Keratinocyte (primary cell): ENCODE results near the gene HOXB4. TPM values are rescaled to one million over a fixed set of nuclear protein-coding genes. Genes with fewer than 3 reads are reported as not detected.

Experiments
- DNase-seq: peaks from one replicate; pipeline ENCODE4 v3.0.0-alpha.2; 2011; ENCODE audit warnings: low read depth, missing footprints, low spot score
- FAIRE-seq: peaks from 2 replicates; lab custom pipeline; 2011; peaks lifted over from hg19 to GRCh38; lab: Jason Lieb, UNC
- H2AFZ ChIP-seq: 2 replicates; pipeline ENCODE4 v1.6.0; 2012; ENCODE audit warnings: low read length, control low read depth, inconsistent platforms; ENCODE audit not compliant: control insufficient read depth
- H3K27ac ChIP-seq: 2 replicates; pipeline ENCODE4 v1.5.1; 2011; ENCODE audit warnings: low read length; ENCODE audit not compliant: control insufficient read depth, insufficient read depth
- H3K27me3 ChIP-seq: 3 replicates; pipeline ENCODE4 v1.6.0; 2011; ENCODE audit warnings: low read length; ENCODE audit not compliant: control insufficient read depth, insufficient read depth; ENCODE audit errors: extremely low read depth
- H3K36me3 ChIP-seq, 2 experiments: 2 replicates in 1 of 2; 3 replicates in 1 of 2; pipeline ENCODE4 v1.5.1; 2011; ENCODE audit warnings: low read length in 2 of 2, mild to moderate bottlenecking in 1 of 2; ENCODE audit not compliant: control insufficient read depth in 2 of 2, insufficient read depth in 2 of 2; ENCODE audit errors: extremely low read depth in 1 of 2
- H3K4me1 ChIP-seq: 3 replicates; pipeline ENCODE4 v1.5.1; 2011; ENCODE audit warnings: low read length; ENCODE audit not compliant: control insufficient read depth, insufficient read depth; ENCODE audit errors: extremely low read depth
- H3K4me2 ChIP-seq: 3 replicates; pipeline ENCODE4 v1.6.0; 2011; ENCODE audit warnings: low read depth, low read length; ENCODE audit not compliant: control insufficient read depth, insufficient read depth; ENCODE audit errors: extremely low read depth
- H3K4me3 ChIP-seq, 3 experiments: fragments of 200-600 bp in 1 of 3; sonication (generic) in 1 of 3; 2 replicates in 2 of 3; 3 replicates in 1 of 3; pipeline ENCODE4 v1.5.1; 2011 to 2016; ENCODE audit warnings: low read length in 3 of 3, mild to moderate bottlenecking in 3 of 3, control low read depth in 2 of 3, inconsistent platforms in 1 of 3, low read depth in 1 of 3, mixed read lengths in 1 of 3, mixed run types in 1 of 3, moderate library complexity in 1 of 3; ENCODE audit not compliant: control insufficient read depth in 2 of 3, insufficient read depth in 2 of 3; ENCODE audit errors: extremely low read depth in 1 of 3
- H3K79me2 ChIP-seq: 2 replicates; pipeline ENCODE4 v1.6.0; 2012; ENCODE audit warnings: low read length; ENCODE audit not compliant: control insufficient read depth, insufficient read depth
- H3K9ac ChIP-seq: 3 replicates; pipeline ENCODE4 v1.6.0; 2011; ENCODE audit warnings: low read length; ENCODE audit not compliant: control insufficient read depth, insufficient read depth; ENCODE audit errors: extremely low read depth
- H3K9me1 ChIP-seq: 3 replicates; pipeline ENCODE4 v1.6.0; 2011; ENCODE audit warnings: low read length; ENCODE audit not compliant: control insufficient read depth, insufficient read depth; ENCODE audit errors: extremely low read depth
- H3K9me3 ChIP-seq: 2 replicates; pipeline ENCODE4 v1.5.1; 2012; ENCODE audit warnings: low read depth, low read length; ENCODE audit not compliant: control insufficient read depth
- H4K20me1 ChIP-seq: 3 replicates; pipeline ENCODE4 v1.6.0; 2011; ENCODE audit warnings: low read length; ENCODE audit not compliant: control insufficient read depth, insufficient read depth; ENCODE audit errors: extremely low read depth
- EZH2 ChIP-seq: IDR thresholded peaks from one replicate; pipeline ENCODE4 v1.6.1; 2012; ENCODE audit warnings: inconsistent platforms, mild to moderate bottlenecking, low read length, moderate library complexity
- dilution Hi-C: fragments of 300-500 bp; cut with MboI; formaldehyde crosslinking; loops from one replicate; pipeline ENCODE4 v1.7.0; 2020; ENCODE audit warnings: low sequenced_read_pairs; ENCODE audit not compliant: extremely low pct_ligation_motif_present
- polyA plus RNA-seq, 5 experiments: library from polyadenylated mRNA; depleted of rRNA in 3 of 5; stranded (reverse) in 3 of 5; stranded (forward) in 1 of 5; unstranded in 1 of 5; fragments of >200 nt; gene quantifications; 1 replicate in 1 of 5; 2 replicates in 3 of 5; 3 replicates in 1 of 5; pipeline versions ENCODE4 v1.2.1 to v1.2.3, GENCODE V29; 2011 to 2012; ENCODE audit warnings: missing spikeins in 2 of 5, low read depth in 1 of 5, low replicate concordance in 1 of 5
- TF ChIP-seq, protein P1 (sequence below), 3 experiments: IDR thresholded peaks in 1 of 3; conservative IDR thresholded peaks in 1 of 3; optimal IDR thresholded peaks in 1 of 3; 2 replicates in 2 of 3; 3 replicates in 1 of 3; pipeline versions ENCODE3 to v1.5.1; 2011; ENCODE audit warnings: low read length in 3 of 3, mild to moderate bottlenecking in 3 of 3, moderate library complexity in 2 of 3, control low read depth in 1 of 3, inconsistent platforms in 1 of 3; ENCODE audit not compliant: insufficient read depth in 2 of 3; ENCODE audit errors: extremely low read depth in 1 of 3

HOXB4 gene
- polyA plus RNA-seq, 1 donor (not counting 4 experiments of a cell fraction or from before 2014, with no cell fraction given) = 0.59 TPM

DNA sequence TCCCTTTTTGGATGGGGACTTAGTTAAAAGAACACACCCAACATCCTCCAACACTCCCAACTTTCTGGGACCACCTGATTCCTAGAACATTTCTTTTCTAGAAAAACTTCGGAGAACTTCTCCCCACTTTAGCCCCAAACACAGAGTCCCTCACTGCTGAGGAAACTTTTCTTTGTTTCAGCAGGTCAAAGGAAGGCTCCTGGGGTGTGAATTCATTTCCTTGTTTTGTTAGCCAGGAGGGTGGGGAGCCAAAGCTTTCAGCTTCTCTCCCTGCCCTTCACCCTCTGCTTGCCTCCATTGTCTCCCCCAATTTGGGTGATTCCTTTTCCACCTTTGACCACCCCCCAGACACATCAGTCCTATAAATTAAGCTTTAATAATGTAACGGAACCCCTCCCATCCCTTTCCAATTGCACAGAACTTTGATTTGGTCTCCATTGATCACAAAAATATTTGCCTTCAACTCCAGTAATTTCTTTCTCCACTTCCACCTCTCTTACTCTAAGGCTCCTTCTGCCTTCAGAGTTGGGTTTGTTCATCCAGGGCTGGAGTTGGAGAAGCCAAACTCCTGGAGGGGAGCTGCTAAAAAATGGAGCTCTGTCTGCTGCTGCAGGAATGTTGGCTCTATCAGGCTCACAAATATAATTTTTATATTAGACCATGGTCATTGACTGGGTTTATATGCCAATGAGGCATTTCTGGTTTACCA lies 10.3 kb downstream of the HOXB4 start:
- H4K20me1 ChIP-seq = no peaks in the 10 kb centered on the region
- TF ChIP-seq, protein P1, sequence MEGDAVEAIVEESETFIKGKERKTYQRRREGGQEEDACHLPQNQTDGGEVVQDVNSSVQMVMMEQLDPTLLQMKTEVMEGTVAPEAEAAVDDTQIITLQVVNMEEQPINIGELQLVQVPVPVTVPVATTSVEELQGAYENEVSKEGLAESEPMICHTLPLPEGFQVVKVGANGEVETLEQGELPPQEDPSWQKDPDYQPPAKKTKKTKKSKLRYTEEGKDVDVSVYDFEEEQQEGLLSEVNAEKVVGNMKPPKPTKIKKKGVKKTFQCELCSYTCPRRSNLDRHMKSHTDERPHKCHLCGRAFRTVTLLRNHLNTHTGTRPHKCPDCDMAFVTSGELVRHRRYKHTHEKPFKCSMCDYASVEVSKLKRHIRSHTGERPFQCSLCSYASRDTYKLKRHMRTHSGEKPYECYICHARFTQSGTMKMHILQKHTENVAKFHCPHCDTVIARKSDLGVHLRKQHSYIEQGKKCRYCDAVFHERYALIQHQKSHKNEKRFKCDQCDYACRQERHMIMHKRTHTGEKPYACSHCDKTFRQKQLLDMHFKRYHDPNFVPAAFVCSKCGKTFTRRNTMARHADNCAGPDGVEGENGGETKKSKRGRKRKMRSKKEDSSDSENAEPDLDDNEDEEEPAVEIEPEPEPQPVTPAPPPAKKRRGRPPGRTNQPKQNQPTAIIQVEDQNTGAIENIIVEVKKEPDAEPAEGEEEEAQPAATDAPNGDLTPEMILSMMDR (optimal IDR thresholded peaks at IDR 0.05 in 1 of 3, IDR thresholded peaks at IDR 0.05 in 1 of 3, conservative IDR thresholded peaks at IDR 0.05 in 1 of 3; ENCODE audit: extremely low read depth in 1 of 3, insufficient read depth in 2 of 3, low read length in 3 of 3) = no peak
- TF ChIP-seq EZH2 = no peak
- dilution Hi-C loops = no loop called here
- no peak overlapping the region for H3K4me2 ChIP-seq
- no peak overlapping the region for H3K9ac ChIP-seq
- H3K4me1 ChIP-seq = peaks cover 1% of the 10 kb centered on the region
- H2AFZ ChIP-seq = no peak overlapping the region
- H3K9me1 ChIP-seq = no peaks in the 10 kb centered on the region
- no peaks in the 10 kb centered on the region for H3K79me2 ChIP-seq
- FAIRE-seq (no peak), DNase-seq (no peak)
- peaks cover 82% of the 10 kb centered on the region for H3K27me3 ChIP-seq
- H3K9me3 ChIP-seq = no peaks in the 10 kb centered on the region
- no peak overlapping the region for H3K4me3 ChIP-seq
- no peak overlapping the region for H3K27ac ChIP-seq
- peaks cover 0 to 1% of the 10 kb centered on the region in 2 experiments for H3K36me3 ChIP-seq

DNA sequence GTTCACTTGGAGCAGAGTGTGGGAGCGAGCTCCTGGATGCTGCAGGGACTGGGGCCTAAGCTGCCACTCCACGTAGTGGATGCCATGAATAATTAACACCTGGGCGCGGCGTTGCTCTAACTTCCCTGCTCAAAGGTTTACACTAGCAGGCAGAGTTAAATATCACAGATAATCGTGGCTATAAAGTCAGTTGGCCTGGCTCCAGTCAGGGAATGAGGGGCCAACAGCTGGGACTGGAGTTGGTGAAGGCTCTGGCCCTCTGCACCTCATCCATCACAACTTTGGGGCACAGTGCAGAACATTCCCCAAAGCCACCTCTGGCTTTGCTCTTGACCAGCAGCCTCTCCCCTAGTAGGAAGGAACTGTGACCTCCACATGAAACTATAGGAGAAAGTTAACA lies 10.9 kb downstream of the HOXB4 start:
- Histone ChIP-seq H3K27ac (no peak overlapping the region), H3K4me2 (no peak overlapping the region), H3K27me3 (peaks cover 79% of the 10 kb centered on the region), H2AFZ (no peak overlapping the region), H3K79me2 (no peaks in the 10 kb centered on the region), H3K36me3 (peaks cover 0 to 2% of the 10 kb centered on the region in 2 experiments), H4K20me1 (no peaks in the 10 kb centered on the region), H3K4me1 (no peaks in the 10 kb centered on the region), H3K4me3 (no peak overlapping the region), H3K9me3 (no peaks in the 10 kb centered on the region), H3K9ac (no peak overlapping the region), H3K9me1 (no peaks in the 10 kb centered on the region)
- dilution Hi-C loops = no loop called here
- FAIRE-seq (no peak), DNase-seq (no peak)
- TF ChIP-seq, protein P1 (optimal IDR thresholded peaks at IDR 0.05 in 1 of 3, IDR thresholded peaks at IDR 0.05 in 1 of 3, conservative IDR thresholded peaks at IDR 0.05 in 1 of 3; ENCODE audit: extremely low read depth in 1 of 3, insufficient read depth in 2 of 3, low read length in 3 of 3) = no peak
- TF ChIP-seq EZH2 = no peak
